ENCODE data around the gene IL11. TPM values are rescaled to one million over a fixed set of nuclear protein-coding genes. Genes with fewer than 3 reads are reported as not detected.
A peak's percentile ranks its signal among the peaks of the same experiment; 100 is the strongest.

IL11 gene
- total and polyA plus RNA-seq, 2 of the 13 experiments (the other 11 are each of a cell fraction or from before 2014, with no cell fraction given): 2.5 to 2.9 TPM

DNA sequence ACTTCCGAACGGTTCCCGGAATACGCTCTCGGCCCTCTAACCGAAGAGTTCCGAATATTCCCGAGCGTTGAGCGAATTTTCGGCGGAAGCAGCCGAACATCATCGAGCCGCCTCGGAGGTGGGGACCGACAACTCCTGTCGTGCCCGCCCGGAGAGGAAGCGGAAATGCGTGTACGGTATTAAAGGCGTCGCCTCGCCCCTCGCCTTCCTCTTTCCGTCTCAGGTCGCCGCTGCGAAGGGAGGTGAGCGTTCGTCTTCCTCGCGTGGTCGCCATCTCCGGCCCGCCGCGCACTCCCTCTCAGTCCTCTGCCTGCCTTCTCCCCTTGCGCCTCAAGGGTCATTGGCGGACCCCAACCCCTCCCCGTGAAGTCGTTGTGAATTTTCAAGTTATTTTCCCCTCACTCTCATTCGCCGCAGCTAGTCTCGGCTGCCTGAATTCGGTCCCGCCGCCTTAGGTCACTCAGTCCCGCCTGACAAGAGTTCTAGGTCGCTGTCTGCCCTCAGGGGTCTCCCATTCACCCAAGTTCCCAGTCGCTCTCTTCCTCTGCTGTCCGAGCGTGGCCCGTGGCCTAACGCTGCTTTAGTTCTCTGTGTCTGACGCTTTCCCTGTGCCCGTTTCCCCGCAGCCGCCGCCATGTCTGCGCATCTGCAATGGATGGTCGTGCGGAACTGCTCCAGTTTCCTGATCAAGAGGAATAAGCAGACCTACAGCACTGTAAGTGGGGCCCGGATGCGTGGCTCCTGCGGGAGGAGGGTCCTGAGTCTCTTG, 15.6 kb upstream of the IL11 start, which contains the start of gene RPL28 (continued):
- TF ChIP-seq ZBTB1 (CRISPR knock-in tag; IDR thresholded peaks at IDR 0.05; ENCODE audit: borderline replicate concordance) (0 out of 2 replicates have a peak, but pooled peaks have one; percentile 42), NKX3-1 (CRISPR knock-in tag; IDR thresholded peaks at IDR 0.05) (no peak), KDM3A (CRISPR knock-in tag; IDR thresholded peaks at IDR 0.05; ENCODE audit: low read depth) (0 out of 2 replicates have a peak, but pooled peaks have one; percentile 49), MYC (CRISPR knock-in tag; IDR thresholded peaks at IDR 0.05; ENCODE audit: borderline replicate concordance) (peak; percentile 87), ZNF816 (CRISPR knock-in tag; IDR thresholded peaks at IDR 0.05; ENCODE audit: borderline replicate concordance) (no peak), ZNF543 (CRISPR knock-in tag; IDR thresholded peaks at IDR 0.05) (no peak), TBX2 (CRISPR knock-in tag; IDR thresholded peaks at IDR 0.05; ENCODE audit: borderline replicate concordance) (peak; percentile 79), POLR2AphosphoS2 (IDR thresholded peaks at IDR 0.05; ENCODE audit: low read depth, low read length) (peak; percentile 62; the same call in 1 of the 2 replicates), NFRKB (IDR thresholded peaks at IDR 0.05) (no peak), ISX (CRISPR knock-in tag; conservative IDR thresholded peaks at IDR 0.05) (no peak), GTF2F1 (IDR thresholded peaks at IDR 0.05; ENCODE audit: low read length) (peak; percentile 72; the same call in 1 of the 2 replicates), SALL1 (CRISPR knock-in tag; IDR thresholded peaks at IDR 0.05) (peak; percentile 85), MTA1 (CRISPR knock-in tag; IDR thresholded peaks at IDR 0.05; ENCODE audit: borderline replicate concordance) (no peak), ZSCAN31 (CRISPR knock-in tag; IDR thresholded peaks at IDR 0.05; ENCODE audit: low read depth) (peak; percentile 88; the same call in 1 of the 2 replicates), AGO1 (IDR thresholded peaks at IDR 0.05; ENCODE audit: low read depth, low read length, poor library complexity, severe bottlenecking) (no peak), SP140L (CRISPR knock-in tag; IDR thresholded peaks at IDR 0.05; ENCODE audit: borderline replicate concordance) (no peak), GABPB1 (CRISPR knock-in tag; IDR thresholded peaks at IDR 0.05) (peak; percentile 97)
- TF ChIP-seq, protein P1, sequence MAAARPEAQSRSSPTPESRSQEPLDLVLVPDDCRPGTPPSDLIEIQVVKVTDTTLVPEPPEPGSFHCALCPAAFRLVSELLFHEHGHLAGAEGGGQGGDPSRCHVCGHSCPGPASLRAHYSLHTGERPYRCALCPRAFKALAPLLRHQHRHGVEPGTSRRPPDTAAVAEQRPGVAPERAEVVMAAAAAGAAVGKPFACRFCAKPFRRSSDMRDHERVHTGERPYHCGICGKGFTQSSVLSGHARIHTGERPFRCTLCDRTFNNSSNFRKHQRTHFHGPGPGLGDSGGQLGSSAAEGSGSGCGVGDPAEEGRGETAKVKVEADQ (CRISPR knock-in tag; IDR thresholded peaks at IDR 0.05; ENCODE audit: borderline replicate concordance): peak; percentile 61; the same call in 1 of the 2 replicates
- TF ChIP-seq, protein P2, sequence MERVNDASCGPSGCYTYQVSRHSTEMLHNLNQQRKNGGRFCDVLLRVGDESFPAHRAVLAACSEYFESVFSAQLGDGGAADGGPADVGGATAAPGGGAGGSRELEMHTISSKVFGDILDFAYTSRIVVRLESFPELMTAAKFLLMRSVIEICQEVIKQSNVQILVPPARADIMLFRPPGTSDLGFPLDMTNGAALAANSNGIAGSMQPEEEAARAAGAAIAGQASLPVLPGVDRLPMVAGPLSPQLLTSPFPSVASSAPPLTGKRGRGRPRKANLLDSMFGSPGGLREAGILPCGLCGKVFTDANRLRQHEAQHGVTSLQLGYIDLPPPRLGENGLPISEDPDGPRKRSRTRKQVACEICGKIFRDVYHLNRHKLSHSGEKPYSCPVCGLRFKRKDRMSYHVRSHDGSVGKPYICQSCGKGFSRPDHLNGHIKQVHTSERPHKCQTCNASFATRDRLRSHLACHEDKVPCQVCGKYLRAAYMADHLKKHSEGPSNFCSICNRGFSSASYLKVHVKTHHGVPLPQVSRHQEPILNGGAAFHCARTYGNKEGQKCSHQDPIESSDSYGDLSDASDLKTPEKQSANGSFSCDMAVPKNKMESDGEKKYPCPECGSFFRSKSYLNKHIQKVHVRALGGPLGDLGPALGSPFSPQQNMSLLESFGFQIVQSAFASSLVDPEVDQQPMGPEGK (CRISPR knock-in tag; IDR thresholded peaks at IDR 0.05): peak; percentile 7; the same call in 1 of the 2 replicates
- TF ChIP-seq, protein P3, sequence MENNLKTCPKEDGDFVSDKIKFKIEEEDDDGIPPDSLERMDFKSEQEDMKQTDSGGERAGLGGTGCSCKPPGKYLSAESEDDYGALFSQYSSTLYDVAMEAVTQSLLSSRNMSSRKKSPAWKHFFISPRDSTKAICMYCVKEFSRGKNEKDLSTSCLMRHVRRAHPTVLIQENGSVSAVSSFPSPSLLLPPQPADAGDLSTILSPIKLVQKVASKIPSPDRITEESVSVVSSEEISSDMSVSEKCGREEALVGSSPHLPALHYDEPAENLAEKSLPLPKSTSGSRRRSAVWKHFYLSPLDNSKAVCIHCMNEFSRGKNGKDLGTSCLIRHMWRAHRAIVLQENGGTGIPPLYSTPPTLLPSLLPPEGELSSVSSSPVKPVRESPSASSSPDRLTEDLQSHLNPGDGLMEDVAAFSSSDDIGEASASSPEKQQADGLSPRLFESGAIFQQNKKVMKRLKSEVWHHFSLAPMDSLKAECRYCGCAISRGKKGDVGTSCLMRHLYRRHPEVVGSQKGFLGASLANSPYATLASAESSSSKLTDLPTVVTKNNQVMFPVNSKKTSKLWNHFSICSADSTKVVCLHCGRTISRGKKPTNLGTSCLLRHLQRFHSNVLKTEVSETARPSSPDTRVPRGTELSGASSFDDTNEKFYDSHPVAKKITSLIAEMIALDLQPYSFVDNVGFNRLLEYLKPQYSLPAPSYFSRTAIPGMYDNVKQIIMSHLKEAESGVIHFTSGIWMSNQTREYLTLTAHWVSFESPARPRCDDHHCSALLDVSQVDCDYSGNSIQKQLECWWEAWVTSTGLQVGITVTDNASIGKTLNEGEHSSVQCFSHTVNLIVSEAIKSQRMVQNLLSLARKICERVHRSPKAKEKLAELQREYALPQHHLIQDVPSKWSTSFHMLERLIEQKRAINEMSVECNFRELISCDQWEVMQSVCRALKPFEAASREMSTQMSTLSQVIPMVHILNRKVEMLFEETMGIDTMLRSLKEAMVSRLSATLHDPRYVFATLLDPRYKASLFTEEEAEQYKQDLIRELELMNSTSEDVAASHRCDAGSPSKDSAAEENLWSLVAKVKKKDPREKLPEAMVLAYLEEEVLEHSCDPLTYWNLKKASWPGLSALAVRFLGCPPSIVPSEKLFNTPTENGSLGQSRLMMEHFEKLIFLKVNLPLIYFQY (CRISPR knock-in tag; IDR thresholded peaks at IDR 0.05; ENCODE audit: borderline replicate concordance): no peak
- TF ChIP-seq, protein P4, sequence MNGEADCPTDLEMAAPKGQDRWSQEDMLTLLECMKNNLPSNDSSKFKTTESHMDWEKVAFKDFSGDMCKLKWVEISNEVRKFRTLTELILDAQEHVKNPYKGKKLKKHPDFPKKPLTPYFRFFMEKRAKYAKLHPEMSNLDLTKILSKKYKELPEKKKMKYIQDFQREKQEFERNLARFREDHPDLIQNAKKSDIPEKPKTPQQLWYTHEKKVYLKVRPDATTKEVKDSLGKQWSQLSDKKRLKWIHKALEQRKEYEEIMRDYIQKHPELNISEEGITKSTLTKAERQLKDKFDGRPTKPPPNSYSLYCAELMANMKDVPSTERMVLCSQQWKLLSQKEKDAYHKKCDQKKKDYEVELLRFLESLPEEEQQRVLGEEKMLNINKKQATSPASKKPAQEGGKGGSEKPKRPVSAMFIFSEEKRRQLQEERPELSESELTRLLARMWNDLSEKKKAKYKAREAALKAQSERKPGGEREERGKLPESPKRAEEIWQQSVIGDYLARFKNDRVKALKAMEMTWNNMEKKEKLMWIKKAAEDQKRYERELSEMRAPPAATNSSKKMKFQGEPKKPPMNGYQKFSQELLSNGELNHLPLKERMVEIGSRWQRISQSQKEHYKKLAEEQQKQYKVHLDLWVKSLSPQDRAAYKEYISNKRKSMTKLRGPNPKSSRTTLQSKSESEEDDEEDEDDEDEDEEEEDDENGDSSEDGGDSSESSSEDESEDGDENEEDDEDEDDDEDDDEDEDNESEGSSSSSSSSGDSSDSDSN (CRISPR knock-in tag; IDR thresholded peaks at IDR 0.05): peak; percentile 86
